ENCODE results near the gene IGF1. TPM values are rescaled to one million over a fixed set of nuclear protein-coding genes. Genes with fewer than 3 reads are reported as not detected.

IGF1 gene
- polyA plus RNA-seq, 10 donors = 21.2 to 45.4 (median 31.9) TPM

GRCh38 chr12:102501773-102502172 is 21.4 kb upstream of the IGF1 start:
- DNase-seq = no peak

- DNase-seq = no peak
These were observed 18.1 kb upstream of the IGF1 start for GRCh38 chr12:102498471-102498870.

DNA sequence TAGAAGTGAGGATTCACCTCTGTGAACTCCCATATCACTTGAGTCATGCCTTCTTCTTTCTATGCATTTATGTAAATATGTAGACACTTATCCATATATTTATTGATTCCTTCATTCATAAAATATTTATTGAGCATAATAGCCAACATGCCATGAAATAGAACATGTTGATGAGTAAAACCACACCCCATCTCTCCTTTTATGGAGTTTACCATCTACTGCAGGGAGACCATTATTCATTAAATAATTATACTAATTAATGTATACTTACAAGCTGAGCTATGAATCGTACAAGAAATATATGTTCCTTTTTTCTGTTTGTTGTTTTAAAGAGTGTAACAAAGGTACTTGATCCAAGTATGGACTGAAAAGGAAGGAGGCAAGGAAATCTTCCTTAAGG is 17.4 kb upstream of the IGF1 start:
- DNase-seq = no peak

- DNase-seq = no peak
These were observed 16.2 kb upstream of the IGF1 start for GRCh38 chr12:102496591-102496990.

- DNase-seq = no peak
These were observed 6.9 kb upstream of the IGF1 start for GRCh38 chr12:102487226-102487625.

GRCh38 chr12:102486153-102486552 is 5.8 kb upstream of the IGF1 start:
- no peak for DNase-seq

- peak in 2 of 3 donors; percentile 61 to 80 for DNase-seq
These were observed 4.1 kb upstream of the IGF1 start for GRCh38 chr12:102484428-102484958.

- DNase-seq = no peak
These were observed 3.7 kb upstream of the IGF1 start for GRCh38 chr12:102484017-102484416.

DNA sequence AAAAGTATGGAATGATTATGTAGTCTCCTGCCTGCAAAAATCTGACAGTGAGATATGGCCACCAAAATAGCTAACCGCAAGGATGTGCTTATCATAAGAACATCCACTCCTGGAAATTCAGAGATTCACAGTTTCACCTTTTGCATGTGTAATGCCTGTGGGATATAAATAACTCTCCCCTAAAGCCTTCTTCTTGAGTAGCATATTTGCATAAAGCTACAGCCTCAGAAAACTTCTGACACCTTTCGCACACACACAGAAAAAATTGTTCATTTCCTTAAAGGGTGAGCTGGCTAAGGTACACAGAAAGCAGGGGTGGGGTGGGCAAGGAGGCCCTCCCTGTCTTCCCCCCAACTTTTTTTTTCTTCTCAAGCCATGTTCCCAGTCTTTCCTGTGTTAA is 3.1 kb upstream of the IGF1 start:
- no peak for DNase-seq

GRCh38 chr12:102481705-102482425 is 1.5 kb upstream of the IGF1 start:
- DNase-seq = no peak

- DNase-seq = peak in 1 of 3 donors; percentile 73
These were observed 424 bp downstream of the IGF1 start for GRCh38 chr12:102479939-102480338.

GRCh38 chr12:102479099-102479885 is 1.1 kb downstream of the IGF1 start:
- DNase-seq = peak in 2 of 3 donors; percentile 58 to 83

DNA sequence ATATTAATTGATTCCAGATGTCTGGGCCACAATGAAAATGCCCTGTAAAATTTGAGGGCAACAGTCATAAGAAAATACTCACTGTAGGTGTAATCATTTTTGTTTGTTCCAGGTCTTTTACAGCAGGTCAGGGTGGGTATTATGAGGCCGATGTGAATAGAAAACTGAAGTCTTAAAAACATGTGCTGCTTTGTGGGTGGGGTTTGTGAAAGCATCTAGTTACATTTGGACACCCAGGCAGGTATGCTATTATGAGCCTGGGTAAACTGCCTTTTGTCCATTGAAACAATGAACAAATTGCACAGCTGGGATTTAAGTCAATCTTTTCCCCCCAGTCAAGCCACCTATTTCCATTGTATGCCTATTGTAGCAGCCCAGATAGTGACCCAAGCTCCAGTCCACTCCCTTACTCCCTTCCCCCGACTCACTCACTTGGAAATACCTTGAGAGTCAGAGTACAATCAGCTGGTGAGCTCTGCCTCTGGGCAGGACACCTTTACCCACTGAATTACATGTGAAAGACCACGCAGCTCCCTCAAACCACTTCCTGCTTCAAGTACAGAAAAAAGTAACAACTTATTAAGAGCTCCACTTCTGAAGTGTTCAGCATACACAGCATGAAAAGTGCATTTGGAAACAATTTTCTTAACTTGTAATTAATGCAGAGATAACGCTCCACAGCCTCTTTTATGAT is 1.8 kb downstream of the IGF1 start:
- peak in 1 of 3 donors; percentile 66 for DNase-seq

DNA sequence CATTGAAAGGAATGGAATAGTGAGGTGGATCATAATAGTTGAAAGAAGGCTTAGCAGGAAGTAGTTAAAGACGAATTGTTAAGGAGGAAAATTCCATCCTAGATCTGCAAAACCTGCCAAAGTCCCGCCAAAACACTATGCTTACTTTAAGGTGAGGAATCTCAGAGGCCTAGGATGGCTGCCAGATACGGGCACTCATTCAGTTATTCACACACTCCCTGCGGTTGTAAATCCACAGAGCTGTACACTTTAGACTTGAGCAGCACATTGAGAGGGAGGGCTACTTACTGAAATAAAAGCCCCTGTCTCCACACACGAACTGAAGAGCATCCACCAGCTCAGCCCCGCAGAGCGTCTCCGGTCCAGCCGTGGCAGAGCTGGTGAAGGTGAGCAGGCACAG is 5.0 kb downstream of the IGF1 start:
- DNase-seq = no peak

- DNase-seq = no peak
These were observed 5.8 kb downstream of the IGF1 start for GRCh38 chr12:102474438-102475064.

- DNase-seq = no peak
These were observed 7.9 kb downstream of the IGF1 start for GRCh38 chr12:102472496-102472895.

DNA sequence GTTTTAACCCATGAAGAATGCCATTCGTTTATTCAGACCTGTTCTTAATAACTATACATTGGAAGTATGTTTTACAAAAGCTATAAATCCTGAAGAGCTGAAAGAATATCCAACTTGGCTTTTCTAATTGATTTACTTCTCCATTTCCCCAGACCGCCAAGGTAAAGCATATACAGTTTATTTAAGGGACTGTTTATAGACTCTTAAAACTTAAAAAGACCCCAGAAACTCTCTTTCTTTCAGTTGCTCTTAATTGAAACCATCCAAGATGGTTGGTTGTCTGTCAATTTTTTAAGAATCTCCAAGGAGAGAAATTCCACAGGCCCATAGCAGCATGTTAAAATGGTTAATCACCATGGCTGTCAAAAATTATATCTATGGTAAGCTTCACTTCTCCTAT is 8.8 kb downstream of the IGF1 start:
- DNase-seq = no peak

DNA sequence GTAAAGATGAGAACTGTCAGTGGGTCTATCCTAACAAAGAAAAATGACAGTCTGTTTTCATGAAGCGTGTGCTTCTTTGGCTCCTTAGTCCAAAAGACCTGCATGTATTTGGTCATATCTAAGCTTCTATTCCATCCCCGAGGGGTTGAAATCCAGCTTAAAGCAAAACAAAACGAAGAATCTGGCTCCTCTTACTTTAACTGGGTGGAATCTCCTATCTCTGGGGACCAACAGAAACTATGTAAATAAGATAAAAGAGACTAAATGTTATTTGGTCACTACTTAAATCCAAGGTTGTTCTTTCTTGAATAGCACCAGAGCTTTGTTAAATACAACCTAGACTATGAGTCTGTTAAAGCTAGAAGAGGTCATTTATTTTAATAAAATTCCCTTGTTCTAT is 9.4 kb downstream of the IGF1 start:
- DNase-seq = peak in 1 of 3 donors; percentile 59

- no peak for DNase-seq
These were observed 12.0 kb downstream of the IGF1 start for GRCh38 chr12:102468261-102468915.

GRCh38 chr12:102465762-102466560 is 14.4 kb downstream of the IGF1 start:
- DNase-seq = no peak
